Measurements from ENCODE around the gene NME2.

The NME2 gene

DNA sequence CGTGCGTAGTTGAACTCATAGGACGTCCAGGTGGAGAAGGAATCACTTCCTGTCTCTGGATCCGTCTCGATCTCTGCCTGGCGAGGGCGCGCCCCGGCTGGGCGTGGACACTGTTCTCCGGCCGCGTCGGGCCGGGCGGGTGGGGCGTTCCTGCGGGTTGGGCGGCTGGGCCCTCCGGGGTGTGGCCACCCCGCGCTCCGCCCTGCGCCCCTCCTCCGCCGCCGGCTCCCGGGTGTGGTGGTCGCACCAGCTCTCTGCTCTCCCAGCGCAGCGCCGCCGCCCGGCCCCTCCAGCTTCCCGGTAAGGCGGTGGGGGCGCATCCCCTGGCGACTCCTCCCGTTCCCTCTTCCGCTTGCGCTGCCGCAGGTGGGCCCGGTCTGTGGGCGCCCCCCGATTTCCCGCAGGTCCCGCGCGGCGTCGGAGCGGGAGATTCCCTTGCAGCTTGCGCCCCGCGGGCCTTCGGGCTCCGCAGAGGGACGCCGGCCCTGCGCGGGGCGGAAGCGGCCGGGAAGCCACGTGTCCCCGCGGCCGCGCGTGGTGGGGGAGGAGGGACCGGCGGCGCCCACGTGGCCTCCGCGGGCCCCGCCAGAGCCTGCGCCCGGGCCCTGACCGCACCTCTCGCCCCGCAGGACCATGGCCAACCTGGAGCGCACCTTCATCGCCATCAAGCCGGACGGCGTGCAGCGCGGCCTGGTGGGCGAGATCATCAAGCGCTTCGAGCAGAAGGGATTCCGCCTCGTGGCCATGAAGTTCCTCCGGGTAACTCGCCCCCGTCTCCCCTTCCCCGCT, at the start of gene NME2:
TSS of gene NME2 (plus strand) at position 214 of the 789 bp plus-strand sequence. CDS start at position 634, 420 bp downstream.
- peak; percentile 73 for DNase-seq

DNA sequence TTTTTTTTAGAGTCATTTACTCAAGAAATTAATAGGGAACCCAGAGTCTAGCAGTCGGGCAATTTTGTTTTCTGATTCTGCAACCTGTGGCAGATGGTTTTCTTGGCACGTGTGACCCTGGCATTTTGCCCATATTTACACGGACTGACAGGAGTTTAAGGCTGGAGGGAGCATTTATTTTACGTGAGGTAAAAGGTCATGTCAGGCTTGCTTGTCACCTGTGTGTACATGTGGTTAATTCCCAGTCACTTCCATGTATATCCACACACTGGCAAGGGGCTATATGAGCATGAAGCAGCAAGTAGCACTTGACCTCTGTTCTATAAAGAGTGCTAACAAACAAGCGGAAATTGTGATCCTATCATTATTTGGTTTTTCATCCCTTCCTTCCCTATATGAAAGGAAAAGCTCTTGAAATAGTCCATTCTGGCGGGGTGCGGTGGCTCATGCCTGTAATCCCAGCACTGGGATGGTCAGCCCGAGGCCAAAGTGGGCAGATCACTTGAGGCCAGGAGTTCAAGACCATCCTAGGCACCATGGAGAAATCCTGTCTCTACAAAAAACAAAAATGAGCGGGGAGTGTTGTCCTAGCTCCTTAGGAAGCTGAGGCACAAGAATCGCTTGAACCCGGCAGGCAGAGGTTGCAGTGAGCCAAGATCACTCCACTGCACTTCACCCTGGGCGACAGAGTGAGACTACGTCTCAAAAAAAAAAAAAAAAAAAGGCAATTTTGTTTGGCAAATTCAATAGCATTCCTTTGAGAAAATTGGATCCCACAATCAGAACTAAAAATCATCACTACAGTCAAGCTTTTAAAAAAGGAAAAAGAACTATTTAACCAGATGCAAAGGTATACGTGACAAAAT, 47.6 kb upstream of the NME2 start:
- DNase-seq: no peak

DNA sequence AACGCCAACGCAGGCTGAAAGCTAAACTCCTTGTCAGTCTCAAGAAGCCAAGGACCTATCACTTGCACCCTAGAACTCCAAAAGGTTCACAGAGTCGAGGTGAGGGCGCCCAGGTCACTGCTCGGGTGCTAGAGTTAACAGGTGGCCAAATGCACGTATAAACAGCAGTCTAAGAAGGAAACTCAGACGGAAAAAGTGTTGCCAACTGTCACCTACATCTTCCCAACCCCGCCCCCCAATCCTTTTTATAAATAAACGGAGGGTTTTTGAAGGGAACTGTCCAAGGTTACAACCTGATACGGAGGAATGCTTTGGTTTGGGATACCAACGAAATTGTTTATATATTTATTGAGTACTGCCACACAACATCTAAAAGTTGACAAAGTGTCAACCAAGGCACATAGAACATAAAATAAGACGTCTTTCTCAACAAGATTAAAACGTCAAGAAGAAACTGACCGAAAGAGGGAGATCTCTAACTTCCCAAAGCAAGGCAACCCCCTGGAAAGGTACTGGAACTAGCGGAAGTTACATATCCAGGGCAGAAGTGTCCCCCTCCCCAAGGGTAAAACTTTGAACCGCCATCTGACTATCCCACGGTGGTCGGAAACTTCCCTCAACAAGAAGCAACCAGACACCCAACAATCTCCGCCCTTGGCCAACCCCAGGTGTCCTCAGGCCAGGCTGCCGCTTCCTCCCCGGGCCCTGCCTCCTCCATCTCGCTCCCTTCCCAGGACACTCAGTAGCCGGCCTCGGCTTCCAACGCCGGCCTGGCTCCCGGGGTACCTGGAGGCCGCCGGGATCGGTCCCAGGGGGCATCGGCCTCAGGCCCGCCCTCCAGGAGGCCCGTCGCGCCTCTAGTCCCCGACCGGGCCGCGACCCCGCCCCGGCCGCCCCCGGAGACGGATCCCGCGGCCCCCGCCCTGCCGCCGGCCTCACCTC, 46.5 kb upstream of the NME2 start:
- DNase-seq: peak; percentile 26

DNA sequence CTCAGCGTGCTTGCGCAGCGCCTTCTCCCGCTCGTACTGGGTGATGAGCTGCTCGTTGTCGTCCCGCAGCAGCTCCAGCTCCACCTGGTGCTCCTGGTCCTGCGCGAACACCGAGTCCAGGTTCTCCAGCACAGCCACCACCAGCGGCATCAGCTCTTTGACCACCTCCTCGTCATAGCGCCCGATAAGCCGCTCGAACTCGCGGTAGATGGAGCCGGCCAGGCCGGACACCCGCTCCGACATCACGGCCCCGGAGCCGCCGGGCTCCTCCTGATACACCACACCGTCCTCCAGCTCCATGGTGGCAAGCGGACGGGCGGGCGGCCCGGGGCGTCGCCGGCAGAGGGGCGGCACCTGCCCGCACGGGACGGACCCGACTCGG, 45.9 kb upstream of the NME2 start:
- peak; percentile 54 for DNase-seq

DNA sequence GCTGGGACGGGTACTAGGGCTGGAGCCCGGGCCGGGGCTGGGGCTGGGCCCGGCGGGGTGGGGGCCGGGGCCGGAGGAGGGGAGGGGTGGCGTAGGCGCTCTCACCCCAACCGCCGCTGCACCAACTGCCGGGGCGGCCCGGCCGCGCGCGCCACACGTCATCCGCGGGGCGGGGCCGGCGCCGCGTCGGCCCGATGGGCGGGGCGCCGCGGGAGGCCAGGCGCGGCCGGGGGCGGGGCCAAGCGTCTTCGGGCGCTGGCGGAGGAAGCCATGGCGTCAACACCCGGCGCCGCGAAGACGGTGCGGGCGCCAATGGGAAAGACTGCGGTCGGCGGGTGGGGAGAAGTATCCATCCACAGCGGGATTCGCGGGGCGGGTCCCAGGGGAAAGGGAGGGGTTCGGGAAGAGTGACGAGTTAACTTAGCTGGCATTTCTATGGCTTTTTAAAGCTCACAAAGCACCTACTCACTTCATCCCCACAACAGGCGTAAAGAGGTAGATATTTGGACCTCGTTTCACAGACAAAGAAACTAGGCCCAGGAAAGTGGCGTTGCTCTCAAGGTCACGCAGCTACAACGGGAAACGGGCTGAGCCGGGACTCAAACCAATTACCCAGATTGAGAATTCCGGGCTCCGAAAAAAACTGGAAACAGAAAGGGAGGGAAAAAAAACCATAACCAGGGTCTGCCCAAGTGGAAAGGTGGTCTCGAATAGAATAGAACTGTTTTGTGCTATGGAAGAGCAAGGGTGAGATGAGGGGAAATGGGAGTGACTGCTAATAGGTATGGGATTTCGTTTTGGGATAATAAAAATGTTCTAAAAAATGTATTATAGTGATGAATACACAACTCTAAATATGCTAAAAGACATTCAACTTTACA, 45.2 kb upstream of the NME2 start, which contains the start of gene SPAG9:
TSS of gene SPAG9 (minus strand) at position 130 of the 881 bp plus-strand sequence. CDS start 212 bp downstream, outside the sequence.
- DNase-seq: peak; percentile 91

DNA sequence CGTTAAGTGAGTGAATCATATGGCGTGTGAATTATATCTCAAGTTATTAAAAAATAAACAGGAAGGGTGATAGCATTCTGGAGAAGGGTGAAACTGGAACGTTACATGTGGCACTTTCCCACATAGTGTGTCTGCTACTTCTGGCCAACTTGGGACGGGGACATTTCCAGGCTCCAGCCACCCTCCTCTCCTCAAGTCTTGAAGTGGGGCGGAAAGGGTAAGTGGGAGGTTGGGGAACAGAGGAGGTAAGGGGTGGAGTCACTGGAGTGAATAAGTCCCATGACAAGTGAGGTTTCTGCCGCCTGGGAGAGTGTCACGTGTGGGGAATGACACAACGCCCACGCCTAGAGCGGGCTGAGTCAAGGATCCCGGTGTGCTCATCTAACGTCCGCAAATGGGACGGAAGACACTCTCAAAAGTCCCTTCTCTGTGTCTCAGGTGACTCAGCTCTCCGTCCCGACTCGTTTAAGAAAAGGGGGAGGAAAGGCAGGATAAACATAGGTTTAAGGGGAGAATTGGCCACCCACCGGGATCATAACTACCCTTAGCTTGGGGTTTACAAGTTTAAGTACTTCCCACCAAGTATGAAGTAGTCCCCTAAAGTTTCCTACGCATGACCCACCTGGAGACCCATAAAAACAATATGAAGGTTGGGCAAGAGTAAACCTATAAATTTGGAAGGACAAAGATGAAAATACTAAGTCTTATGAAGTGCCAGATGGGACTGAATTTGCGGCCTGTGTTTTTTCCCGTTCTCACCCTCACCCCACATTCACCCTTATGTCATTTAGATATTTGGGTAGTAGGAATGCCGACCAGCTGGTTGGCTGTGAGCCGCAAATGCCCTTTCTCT, 44.4 kb upstream of the NME2 start:
- peak; percentile 83 for DNase-seq

DNA sequence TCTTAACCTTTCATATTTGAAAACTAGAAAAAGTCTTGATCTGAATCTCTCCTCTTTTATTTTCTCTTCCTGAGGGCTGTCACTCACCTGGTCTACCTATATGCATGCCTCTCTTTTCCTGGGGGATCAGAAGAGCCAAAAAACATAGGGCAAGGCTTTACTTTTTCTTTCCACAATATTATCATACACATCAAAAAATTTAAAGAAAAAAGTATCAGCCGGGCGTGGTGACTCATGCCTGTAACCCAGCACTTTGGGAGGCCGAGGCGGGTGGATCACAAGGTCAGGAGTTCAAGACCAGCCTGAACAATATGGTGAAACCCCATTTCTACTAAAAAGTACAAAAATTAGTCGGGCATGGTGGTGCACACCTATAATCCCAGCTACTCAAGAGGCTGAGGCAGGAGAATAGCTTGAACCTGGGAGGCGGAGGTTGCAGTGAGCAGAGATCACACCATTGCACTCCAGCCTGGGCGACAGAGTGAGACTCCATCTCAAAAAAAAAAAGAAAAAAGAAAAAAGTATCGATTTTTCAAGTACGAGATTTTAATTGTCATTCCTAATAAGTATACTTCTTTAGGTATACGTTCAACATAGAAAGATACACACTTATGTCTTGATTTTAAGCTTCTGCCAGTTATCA, 43.6 kb upstream of the NME2 start:
- peak; percentile 18 for DNase-seq

DNA sequence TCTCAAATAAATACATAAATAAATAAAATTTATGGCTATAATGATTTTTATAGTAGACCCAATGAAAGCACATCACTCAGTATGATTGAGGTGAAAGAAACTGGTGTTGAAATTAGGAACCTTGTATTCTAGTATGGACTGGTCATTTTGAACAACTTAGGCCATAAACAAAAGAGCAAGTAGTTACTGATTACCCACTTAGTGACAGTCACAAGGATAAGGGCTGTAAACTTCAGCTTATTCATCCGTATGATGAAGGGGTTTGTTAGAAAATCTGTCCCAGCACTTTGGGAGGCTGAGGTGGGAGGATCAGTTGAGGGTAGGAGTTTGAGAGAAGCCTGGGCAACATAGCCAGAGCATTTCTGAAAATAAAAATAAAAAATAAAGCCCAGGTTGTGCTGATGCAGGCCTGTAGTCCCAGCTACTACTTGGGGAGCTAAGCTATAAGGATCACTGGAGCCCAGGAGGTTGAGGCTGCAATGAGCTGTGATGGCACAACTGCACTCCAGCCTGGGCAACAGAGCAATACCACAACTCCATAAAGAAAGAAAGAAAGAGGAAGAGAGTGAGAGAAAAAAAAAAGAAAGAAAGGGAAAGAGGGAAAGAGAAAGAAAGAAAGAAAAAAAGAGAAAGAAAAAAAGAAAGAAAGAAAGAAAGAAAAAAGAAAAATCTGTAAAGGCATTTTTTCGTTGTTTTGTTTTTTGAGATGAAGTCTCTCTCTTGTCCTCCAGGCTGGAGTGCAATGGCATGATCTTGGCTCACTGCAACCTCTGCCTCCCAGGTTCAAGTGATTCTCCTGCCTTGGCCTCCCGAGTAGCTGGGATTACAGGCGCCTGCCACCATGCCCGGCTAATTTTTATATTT, 41.3 kb upstream of the NME2 start:
- DNase-seq: no peak

DNA sequence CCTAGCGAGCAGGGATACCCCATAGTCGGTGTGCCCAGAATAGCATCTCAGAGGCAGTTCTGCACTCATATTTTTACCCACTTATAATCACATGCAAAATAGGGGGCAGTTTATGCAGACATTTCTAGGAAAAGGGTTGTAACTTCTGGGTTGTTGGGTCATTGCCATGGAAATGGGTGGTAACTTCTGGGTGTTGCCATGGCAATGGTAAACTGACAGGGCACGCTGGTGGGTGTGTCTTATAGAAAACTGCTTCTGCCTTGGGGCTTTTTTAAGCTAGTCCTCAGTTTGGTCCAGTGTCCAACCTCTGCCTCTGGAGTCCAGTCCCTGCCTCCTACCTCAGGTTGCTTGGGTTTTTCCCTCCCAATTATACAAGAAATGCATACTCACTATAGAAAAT, 38.1 kb upstream of the NME2 start:
- DNase-seq: no peak

DNA sequence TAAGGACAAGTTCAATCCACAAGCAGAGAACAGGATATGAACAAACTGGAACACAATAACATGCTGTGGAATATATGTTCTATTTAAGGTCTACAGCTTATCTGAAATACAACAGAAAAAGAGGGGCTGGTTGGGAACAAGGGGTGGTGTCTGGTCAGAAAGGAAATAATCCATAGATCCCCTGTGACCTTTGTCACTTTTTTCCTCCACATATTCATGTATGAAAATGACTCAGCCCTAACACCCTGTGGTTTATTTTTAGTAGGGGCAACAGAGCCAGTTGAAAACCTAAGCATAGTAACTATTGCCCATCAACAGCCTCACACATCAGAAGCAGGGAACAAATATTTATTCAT, 33.3 kb upstream of the NME2 start:
- DNase-seq: no peak

DNA sequence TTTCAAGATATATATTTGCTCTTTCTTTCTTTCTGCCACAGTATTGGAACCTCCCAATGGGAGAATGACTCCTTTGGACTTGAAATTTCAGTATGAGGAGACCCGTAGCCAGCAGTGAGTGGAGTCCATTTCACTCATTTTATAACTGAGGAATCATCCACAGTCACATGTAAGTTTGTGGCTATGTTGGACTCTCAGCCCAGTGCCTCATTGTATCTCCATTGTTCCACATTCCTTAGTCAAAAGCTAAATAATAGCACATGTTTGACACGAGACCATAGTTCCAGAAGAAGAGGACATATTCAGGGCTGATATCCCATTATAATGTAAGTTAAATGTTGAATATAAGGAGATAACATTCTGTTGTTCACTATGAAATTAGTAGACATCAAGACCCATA, 32.8 kb upstream of the NME2 start:
- no peak for DNase-seq

DNA sequence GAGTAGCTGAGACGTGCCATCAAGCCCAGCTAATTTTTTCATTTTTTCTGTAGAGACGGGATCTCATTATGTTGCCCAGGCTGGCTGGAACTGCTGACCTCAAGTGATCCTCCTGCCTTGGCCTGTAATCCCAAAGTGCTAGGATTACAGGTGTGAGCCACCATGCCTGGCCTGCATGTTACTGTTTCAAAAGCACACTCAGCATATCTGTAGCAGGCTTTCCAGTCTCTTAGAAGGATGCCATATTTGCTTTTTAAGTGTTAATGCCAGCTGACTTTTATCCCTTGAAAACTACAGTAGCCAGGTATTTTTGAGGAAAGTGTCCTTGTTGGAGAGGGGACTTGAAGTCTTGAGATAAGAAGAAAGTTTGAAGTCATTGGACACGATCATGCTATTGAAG, 30.3 kb upstream of the NME2 start:
- DNase-seq: no peak

DNA sequence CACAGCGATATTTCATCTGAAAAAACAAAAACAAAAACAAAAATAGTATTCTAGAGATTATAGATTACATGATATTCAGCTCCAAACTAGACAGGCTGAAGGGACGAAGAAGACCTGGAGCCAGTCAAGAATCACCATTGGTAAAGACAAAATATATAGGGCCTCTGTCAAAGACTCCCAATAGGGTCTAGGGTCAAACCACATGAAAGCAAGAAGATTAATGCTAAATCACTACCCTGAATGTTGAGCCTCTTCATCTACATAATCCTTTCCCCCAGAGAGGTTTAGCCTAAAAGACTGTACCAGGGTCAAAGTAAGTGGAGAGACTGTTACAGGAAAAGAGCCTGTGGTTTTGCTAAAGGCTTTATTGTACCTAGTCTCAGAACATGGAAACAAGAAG, 23.6 kb upstream of the NME2 start:
- DNase-seq: no peak

DNA sequence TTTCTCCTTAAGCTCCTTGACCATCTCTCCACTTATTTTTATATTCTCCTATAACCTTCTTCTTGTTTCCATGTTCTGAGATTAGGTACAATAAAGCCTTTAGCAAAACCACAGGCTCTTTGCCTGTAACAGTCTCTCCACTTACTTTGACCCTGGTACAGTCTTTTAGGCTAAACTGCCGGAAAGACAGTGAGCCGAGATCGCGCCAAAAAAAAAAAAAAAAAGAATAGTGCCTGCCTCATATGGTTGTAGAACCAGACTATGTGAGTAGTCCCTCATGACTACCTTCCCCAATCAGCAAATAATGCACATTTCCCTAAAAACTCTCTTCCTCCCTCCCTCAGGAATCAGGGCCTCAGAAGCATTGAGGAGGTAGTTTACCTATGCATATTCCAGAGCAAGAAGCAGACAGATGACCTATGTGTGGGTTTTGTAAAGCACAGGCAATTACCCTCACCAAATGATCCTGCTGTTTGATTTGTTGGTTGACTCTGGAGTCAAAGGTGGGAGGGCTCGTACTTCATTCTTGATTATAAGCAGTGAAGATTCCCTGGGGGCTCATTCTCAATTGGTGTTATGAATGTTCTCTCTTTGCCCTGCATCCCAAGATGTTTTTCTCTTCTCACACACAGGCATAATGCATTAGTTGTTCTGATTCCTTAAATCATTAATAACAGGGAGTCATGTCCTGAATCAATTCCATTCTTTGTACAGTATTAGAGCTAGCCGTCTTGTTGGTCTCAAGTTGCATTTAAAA, 21.8 kb upstream of the NME2 start:
- no peak for DNase-seq

DNA sequence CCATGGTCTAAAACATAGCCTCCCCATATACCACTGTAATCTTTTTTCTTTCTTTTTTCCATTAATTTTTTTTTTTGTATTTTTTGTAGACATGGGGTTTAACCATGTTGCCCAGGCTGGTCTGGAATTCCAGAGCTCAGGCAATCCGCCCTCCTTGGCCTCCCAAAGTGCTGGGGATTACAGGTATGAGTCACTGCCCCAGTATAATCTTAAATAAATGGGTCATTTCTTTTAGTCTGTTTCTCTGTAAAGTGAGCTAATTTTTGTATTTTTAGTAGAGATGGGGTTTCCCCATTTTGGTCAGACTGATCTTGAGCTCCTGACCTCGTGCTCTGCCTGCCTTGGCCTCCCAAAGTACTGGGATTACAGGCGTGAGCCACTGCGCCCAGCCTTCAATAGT, 18.6 kb upstream of the NME2 start:
- DNase-seq: no peak

DNA sequence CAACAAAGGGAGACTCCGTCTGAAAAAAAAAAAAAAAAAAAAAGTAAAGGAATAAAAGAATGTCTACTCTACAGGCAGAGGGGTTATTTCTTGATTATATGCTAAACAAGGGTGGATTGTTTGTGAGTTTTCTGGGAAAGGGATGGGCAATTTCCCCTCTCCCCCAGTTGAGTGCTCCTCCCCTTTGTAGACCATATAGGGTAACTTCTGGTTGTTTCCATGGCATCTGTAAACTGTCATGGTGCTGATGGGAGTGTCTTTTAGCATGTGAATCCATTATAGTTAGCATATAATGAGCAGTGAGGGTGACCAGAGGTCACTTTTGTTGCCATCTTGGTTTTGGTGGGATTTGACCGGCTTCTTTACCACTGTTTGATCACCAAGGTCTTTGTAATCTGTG, 17.0 kb upstream of the NME2 start:
- no peak for DNase-seq

DNA sequence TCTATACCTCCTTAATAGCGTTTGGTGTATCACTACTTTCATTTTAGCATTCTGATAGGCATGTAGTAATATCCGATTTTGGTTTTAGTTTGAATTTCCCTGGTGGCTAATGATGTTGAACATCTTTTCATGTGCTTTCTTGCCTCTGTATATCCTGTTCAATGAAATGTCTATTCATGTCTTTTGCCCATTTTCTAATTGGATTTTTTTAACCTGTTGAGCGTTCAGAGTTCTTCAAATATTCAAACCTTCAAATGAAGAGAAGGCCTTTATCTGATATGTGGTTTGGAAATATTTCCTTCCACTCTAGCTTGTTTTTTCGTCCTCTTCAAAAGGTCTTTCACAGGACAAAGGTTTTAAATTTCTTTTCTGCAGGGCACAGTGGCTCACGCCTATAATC, 15.3 kb upstream of the NME2 start:
- no peak for DNase-seq

DNA sequence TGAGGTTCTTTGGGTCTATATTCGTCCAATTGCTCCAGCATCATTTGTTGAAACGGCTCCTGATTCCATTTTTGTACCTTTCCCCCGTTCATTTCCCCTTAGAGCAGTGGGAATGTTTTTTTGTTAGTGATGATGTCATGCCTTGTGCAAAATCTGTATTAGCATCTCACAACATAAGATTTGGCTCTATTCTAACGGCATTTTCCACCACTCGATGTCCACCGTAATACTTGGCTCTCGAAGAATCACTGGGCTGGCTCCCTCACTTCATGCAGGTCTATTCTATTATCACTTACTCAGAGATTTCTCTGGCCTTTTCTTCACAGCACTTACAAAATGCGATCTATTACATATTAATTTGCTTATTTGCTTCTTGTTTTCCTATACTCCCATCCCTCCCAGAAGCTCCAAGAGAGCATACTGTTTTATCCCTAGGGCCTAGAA, 13.4 kb upstream of the NME2 start:
- no peak for DNase-seq

Measured in activated naive CD4-positive, alpha-beta T cell treated with anti-CD3 and anti-CD28 coated beads, Interleukin-2, amount 50 U/mL, for 16 hours (primary cell).